HG02642 (cell line): ENCODE data around the gene ADI1.
"Not testable (repeated sequence)": the region's sequence is repeated elsewhere in the genome, so short reads cannot be mapped to it uniquely, and the experiment has no call there.

Experiments used
- ATAC-seq: cut with Tn5 transposase; IDR thresholded peaks from one replicate; pipeline ENCODE4 v1.9.1; 2021; ENCODE audit warnings: mild to moderate bottlenecking; ENCODE audit not compliant: unreplicated experiment, poor library complexity

Gene ADI1

GRCh38 chr2:3532941-3533340 is 13.6 kb upstream of the ADI1 start:
- ATAC-seq, result no peak

GRCh38 chr2:3529316-3530025 is 10.1 kb upstream of the ADI1 start:
- no peak for ATAC-seq

GRCh38 chr2:3527886-3528785 is 8.8 kb upstream of the ADI1 start:
- ATAC-seq, result no peak

- ATAC-seq, result no peak
These were observed 7.5 kb upstream of the ADI1 start for GRCh38 chr2:3526871-3527270.

GRCh38 chr2:3523551-3524041 is 4.3 kb upstream of the ADI1 start:
- no peak for ATAC-seq

GRCh38 chr2:3522961-3523421 is 3.7 kb upstream of the ADI1 start:
- ATAC-seq, result no peak

- ATAC-seq, result no peak
These were observed 1.3 kb upstream of the ADI1 start for GRCh38 chr2:3520591-3520990.

GRCh38 chr2:3518496-3519254 is 656 bp downstream of the ADI1 start:
- peak; percentile 79 for ATAC-seq

- ATAC-seq, result no peak
These were observed 1.3 kb downstream of the ADI1 start for GRCh38 chr2:3517948-3518495.

- no peak for ATAC-seq
These were observed 2.5 kb downstream of the ADI1 start for GRCh38 chr2:3516831-3517230.

GRCh38 chr2:3515438-3515837 is 3.9 kb downstream of the ADI1 start:
- not testable (repeated sequence) for ATAC-seq

- no peak for ATAC-seq
These were observed 6.1 kb downstream of the ADI1 start for GRCh38 chr2:3513026-3513810.

- ATAC-seq, result no peak
These were observed 7.2 kb downstream of the ADI1 start for GRCh38 chr2:3512086-3512485.

- no peak for ATAC-seq
These were observed 13.6 kb downstream of the ADI1 start for GRCh38 chr2:3505771-3506170.

- no peak for ATAC-seq
These were observed 14.6 kb downstream of the ADI1 start for GRCh38 chr2:3504741-3505140.

- no peak for ATAC-seq
These were observed 15.8 kb downstream of the ADI1 start for GRCh38 chr2:3503483-3503882.

GRCh38 chr2:3503046-3503445 is 16.3 kb downstream of the ADI1 start:
- no peak for ATAC-seq

- no peak for ATAC-seq
These were observed 18.9 kb downstream of the ADI1 start for GRCh38 chr2:3500326-3500899.

GRCh38 chr2:3498783-3499394 is 20.4 kb downstream of the ADI1 start:
- ATAC-seq, result no peak
